Measurements from ENCODE around the gene SYT4.

DNA sequence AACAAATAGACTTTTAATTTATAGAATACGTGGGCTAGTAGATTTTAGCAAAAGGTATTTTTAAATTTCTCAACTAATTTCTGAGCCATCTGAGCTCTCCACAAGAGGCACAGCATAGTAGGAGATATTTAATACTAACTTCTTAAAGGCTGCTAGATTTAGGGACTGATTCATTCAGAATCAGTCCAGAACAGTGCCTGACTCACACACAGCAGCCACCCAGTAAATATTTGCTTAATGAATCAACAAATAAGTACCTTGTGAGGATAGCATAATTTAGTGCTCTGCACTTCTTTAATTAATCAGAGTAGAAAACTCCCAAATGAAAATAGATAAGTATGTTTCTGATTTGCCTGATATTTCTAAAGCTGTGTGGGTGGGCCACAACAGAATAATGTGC, 35.6 kb upstream of the SYT4 start:
- no peak for TF ChIP-seq FOXM1 (IDR thresholded peaks at IDR 0.05; ENCODE audit: borderline replicate concordance)
- TF ChIP-seq, protein P1, sequence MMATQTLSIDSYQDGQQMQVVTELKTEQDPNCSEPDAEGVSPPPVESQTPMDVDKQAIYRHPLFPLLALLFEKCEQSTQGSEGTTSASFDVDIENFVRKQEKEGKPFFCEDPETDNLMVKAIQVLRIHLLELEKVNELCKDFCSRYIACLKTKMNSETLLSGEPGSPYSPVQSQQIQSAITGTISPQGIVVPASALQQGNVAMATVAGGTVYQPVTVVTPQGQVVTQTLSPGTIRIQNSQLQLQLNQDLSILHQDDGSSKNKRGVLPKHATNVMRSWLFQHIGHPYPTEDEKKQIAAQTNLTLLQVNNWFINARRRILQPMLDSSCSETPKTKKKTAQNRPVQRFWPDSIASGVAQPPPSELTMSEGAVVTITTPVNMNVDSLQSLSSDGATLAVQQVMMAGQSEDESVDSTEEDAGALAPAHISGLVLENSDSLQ (IDR thresholded peaks at IDR 0.05): no peak
- no peak for TF ChIP-seq BHLHE40 (IDR thresholded peaks at IDR 0.05; ENCODE audit: borderline replicate concordance)
- no peak for TF ChIP-seq SP1 (IDR thresholded peaks at IDR 0.05)
- no peak for TF ChIP-seq ARNT (IDR thresholded peaks at IDR 0.05)
- TF ChIP-seq SUZ12 (IDR thresholded peaks at IDR 0.05): no peak
- TF ChIP-seq FOXK2 (IDR thresholded peaks at IDR 0.05): no peak
- TF ChIP-seq ELF4 (IDR thresholded peaks at IDR 0.05): no peak
- TF ChIP-seq TARDBP (IDR thresholded peaks at IDR 0.05): no peak
- no peak for TF ChIP-seq FOXA1 (IDR thresholded peaks at IDR 0.05)

Measured in HEK293T (cell line).